ENCODE measurements around the gene THEM5.

The THEM5 gene

DNA sequence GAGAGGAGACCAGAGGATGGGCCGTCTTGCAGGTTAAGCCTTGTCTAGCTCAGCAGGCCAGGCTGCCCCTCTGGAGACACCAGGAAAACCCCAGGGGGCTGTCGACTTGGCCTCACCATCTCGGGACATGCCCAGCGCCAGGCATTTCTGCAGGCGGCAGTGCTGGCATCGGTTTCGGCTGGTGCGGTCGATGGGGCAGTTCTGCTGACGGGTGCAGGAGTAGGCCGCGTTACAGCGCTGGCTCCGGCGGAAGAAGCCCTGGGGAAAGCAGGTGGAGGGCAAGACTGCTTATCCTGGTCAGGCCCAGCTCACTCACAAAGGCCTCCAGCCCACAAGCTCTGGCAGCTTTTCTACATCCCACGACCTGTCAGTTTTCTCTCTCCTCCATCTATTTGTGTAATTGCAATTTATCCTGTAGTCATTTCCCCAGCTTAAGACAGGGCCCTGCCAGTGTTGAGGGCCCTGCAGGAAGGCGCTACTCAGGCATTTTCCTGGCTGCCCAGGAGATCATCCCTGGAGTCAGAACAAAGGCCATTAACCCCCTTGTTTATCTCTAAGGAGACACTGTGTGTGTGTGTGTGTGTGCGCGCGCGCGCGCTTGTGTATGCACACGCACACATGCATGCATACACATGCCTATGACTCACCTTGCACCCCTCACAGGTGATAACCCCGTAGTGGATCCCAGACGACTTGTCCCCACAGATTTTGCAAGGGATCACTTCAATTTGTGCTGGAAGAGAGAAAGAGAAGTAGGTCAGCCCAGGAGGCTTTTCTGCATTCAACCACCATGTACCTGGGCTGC lies 36.8 kb downstream of the THEM5 start:
- TF ChIP-seq, protein P1, sequence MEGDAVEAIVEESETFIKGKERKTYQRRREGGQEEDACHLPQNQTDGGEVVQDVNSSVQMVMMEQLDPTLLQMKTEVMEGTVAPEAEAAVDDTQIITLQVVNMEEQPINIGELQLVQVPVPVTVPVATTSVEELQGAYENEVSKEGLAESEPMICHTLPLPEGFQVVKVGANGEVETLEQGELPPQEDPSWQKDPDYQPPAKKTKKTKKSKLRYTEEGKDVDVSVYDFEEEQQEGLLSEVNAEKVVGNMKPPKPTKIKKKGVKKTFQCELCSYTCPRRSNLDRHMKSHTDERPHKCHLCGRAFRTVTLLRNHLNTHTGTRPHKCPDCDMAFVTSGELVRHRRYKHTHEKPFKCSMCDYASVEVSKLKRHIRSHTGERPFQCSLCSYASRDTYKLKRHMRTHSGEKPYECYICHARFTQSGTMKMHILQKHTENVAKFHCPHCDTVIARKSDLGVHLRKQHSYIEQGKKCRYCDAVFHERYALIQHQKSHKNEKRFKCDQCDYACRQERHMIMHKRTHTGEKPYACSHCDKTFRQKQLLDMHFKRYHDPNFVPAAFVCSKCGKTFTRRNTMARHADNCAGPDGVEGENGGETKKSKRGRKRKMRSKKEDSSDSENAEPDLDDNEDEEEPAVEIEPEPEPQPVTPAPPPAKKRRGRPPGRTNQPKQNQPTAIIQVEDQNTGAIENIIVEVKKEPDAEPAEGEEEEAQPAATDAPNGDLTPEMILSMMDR (IDR thresholded peaks at IDR 0.05; ENCODE audit: low read depth, low read length): no peak
- no peak overlapping the region for H3K4me3 ChIP-seq (ENCODE audit: low read depth, low read length)
- no peak for DNase-seq (ENCODE audit: low read depth, low spot score)
- in situ Hi-C loops (cut with HindIII; ENCODE audit: low sequenced_read_pairs): no loop called here

DNA sequence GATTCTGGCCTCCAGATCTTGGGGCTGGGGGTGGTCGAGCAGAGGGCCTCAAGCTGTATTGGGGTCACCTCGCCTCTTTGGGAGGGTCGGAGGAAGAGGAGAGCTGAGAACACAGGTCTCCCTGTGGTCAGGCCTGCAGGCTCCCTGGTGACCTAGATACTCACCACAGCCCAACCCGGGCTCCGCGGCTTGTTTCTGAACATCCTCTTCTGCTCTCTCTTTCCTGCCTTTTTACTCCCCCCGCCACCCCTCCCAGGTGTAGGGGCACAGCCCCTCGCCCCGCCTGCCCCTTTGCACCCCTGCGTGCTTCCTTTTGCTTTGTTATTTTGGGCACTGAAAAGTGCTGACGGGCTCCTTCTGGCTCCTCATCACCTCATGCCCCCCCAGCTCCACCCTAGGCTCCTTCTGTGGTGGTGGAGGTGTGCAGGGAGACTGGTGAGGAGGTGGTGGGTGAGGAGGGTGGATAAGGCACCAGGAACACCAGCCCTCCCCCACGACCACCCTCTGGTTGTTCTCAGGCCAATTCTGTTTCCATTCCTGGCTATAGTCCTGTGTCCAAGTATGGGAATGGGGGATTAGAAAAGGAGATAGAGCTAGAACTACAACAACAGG lies 37.7 kb downstream of the THEM5 start:
- in situ Hi-C loops (cut with HindIII; ENCODE audit: low sequenced_read_pairs): no loop called here
- TF ChIP-seq, protein P1 (IDR thresholded peaks at IDR 0.05; ENCODE audit: low read depth, low read length): no peak
- no peak overlapping the region for H3K4me3 ChIP-seq (ENCODE audit: low read depth, low read length)
- no peak for DNase-seq (ENCODE audit: low read depth, low spot score)

DNA sequence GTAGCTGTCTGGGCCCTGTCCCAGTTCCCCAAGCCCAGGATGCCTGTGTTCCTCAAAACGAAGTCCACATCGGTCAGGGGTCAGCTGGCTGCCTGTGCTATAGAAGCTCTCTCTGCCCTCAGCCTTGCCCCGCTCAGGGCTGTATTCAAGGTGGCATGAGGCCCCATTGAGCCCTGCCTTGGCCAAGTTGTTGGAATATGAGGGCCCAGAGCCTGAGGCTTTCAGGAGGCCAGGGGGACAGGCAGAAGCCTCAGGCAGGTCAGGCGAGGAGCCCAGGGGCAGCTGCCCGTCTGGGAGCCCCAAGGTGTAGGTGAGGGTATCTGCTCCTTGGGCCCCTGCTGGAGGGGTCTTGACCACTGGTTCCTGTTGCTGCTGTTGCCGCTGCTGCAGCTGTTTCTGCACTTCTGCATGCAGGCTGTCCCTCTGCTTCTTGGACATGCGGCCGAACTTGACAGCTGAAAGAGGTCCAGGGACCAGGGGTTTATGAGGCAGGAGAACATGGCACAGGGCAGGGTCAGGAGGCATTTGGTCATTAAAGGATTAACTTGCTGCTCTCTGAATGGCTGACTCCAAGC lies 38.5 kb downstream of the THEM5 start:
- no peak for DNase-seq (ENCODE audit: low read depth, low spot score)

DNA sequence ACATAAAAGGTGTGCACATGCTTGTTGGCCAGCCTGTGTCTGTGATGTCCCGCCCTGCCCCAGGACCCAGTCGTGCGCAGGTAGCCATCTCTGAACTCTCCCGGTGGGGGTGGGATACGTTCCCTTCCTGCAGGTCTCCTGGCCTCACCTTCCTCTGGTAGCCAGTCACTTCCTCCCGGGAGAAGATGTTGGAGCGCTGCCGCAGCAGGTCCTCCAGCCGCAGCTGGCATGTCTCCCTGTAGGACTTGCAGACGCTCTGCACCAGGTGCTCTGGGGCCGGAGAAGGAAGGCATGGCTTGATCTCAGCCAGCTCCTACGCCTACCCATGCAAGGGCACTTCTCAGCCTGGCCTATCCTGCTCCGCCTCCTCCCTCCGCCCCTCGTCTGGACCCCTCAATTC lies 39.1 kb downstream of the THEM5 start:
- in situ Hi-C loops (cut with HindIII; ENCODE audit: low sequenced_read_pairs): no loop called here
- H3K4me3 ChIP-seq (ENCODE audit: low read depth, low read length): no peak overlapping the region
- TF ChIP-seq, protein P1 (IDR thresholded peaks at IDR 0.05; ENCODE audit: low read depth, low read length): no peak

More for the DNA sequence above, 38.5 kb downstream of the THEM5 start:
- no peak overlapping the region for H3K4me3 ChIP-seq (ENCODE audit: low read depth, low read length)
- TF ChIP-seq, protein P1 (IDR thresholded peaks at IDR 0.05; ENCODE audit: low read depth, low read length): no peak
- in situ Hi-C loops (cut with HindIII; ENCODE audit: low sequenced_read_pairs): no loop called here

DNA sequence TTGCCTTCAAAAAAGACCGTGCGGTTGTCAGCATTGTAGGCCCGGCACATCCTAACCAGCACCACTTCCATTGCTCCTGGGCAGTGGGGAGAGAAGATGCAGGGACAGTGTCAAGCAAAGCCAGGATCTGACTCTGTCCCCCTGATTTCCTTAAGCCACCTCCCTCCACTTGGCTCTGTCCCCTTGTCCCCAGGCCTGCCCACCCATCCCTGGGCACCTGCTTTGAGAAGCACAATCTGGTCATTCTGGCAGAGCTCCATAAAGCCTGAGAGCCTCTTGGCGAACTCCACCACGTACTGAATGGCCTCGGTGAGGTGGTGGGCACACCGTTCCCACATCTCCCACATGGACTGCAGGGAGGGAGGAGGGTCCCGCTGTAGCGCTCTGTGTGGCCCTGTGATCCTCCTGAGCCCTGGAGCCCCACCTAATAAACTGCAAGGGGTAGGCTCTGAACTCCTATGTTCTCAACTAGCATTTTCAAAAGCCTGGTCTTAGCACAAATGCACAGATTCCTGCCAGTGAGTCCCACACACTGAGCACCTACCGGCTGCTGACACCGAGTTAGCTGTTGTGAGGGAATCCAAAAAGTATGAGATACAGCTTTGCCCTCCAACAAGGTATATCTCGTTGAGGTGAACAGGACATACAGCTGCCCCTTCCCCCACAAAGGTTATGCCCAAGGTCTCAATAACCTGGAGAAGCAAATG lies 40.1 kb downstream of the THEM5 start:
- TF ChIP-seq, protein P1 (IDR thresholded peaks at IDR 0.05; ENCODE audit: low read depth, low read length): no peak
- no peak overlapping the region for H3K4me3 ChIP-seq (ENCODE audit: low read depth, low read length)
- DNase-seq (ENCODE audit: low read depth, low spot score): no peak
- in situ Hi-C loops (cut with HindIII; ENCODE audit: low sequenced_read_pairs): no loop called here

More for the DNA sequence above, 39.1 kb downstream of the THEM5 start:
- no peak for DNase-seq (ENCODE audit: low read depth, low spot score)

DNA sequence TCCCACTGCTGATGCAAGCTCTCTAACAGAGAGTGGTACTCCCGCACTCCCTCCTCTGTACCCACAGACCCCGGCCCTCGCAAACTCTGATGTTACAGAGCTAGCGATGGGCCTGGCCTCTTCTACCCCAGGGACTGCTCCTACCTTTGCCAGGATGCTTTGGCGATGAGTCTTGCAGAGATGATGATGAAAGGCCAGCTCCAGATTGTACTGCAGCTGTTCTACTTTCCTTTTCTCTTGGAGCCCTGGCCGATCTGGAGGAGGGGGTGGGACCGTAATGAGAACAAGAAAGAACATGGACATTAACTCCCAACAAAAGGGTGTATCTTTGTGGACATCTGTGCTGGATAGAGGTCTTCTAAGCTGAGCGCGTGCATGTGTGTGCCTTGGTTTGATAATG lies 42.3 kb downstream of the THEM5 start:
- H3K4me3 ChIP-seq (ENCODE audit: low read depth, low read length): no peak overlapping the region
- DNase-seq (ENCODE audit: low read depth, low spot score): no peak

More for the DNA sequence above, 42.3 kb downstream of the THEM5 start:
- in situ Hi-C loops (cut with HindIII; ENCODE audit: low sequenced_read_pairs): no loop called here
- TF ChIP-seq, protein P1 (IDR thresholded peaks at IDR 0.05; ENCODE audit: low read depth, low read length): no peak
